Measurements from ENCODE around the gene SMC3.

GRCh38 chr10:110601581-110601980, 34.1 kb downstream of the SMC3 start:
- no peak for TF ChIP-seq FOXM1 (IDR thresholded peaks at IDR 0.05; ENCODE audit: borderline replicate concordance, low read depth)
- TF ChIP-seq REST (IDR thresholded peaks at IDR 0.05; ENCODE audit: low read depth) = no peak
- no peak for TF ChIP-seq TEAD4 (IDR thresholded peaks at IDR 0.05)
- TF ChIP-seq CREB1 (IDR thresholded peaks at IDR 0.05; ENCODE audit: low read depth) = no peak
- no peak for TF ChIP-seq ZBTB7A (IDR thresholded peaks at IDR 0.05; ENCODE audit: low read depth)
- TF ChIP-seq TAF1 (IDR thresholded peaks at IDR 0.05; ENCODE audit: low read depth) = no peak
- TF ChIP-seq TCF12 (IDR thresholded peaks at IDR 0.05; ENCODE audit: low read depth) = no peak
- TF ChIP-seq RAD21 (IDR thresholded peaks at IDR 0.05; ENCODE audit: low read depth) = no peak
- TF ChIP-seq EP300 (IDR thresholded peaks at IDR 0.05; ENCODE audit: borderline replicate concordance) = no peak
- TF ChIP-seq EGR1 (IDR thresholded peaks at IDR 0.05) = no peak
- no peak for TF ChIP-seq YY1 (IDR thresholded peaks at IDR 0.05; ENCODE audit: low read depth)
- no peak for TF ChIP-seq MAX (IDR thresholded peaks at IDR 0.05)
- TF ChIP-seq USF1 (IDR thresholded peaks at IDR 0.05) = no peak

Measured in Ishikawa (cell line).